Neural progenitor cell (in vitro differentiated cells): ENCODE results near the gene ASTN2.

Experiments
- CTCF ChIP-seq: fragments of 200-600 bp; sonication (generic); IDR thresholded peaks from 2 replicates; pipeline ENCODE4 v1.5.1; 2017; ENCODE audit warnings: antibody characterized with exemption, mild to moderate bottlenecking
- EZH2 ChIP-seq: fragments of 200-600 bp; sonication (generic); IDR thresholded peaks from 2 replicates; pipeline ENCODE4 v1.6.1; 2017; ENCODE audit warnings: antibody characterized with exemption, mild to moderate bottlenecking, moderate library complexity
- EZH2phosphoT487 ChIP-seq: fragments of 200-600 bp; sonication (generic); IDR thresholded peaks from 2 replicates; pipeline ENCODE4 v1.6.1; 2017; ENCODE audit warnings: antibody characterized with exemption

- TF ChIP-seq CTCF: no peak
- TF ChIP-seq EZH2: no peak
- no peak for TF ChIP-seq EZH2phosphoT487
These were observed 181.8 kb downstream of the ASTN2 start for GRCh38 chr9:117233016-117233415.
